Measurements from ENCODE around the gene GMPR. TPM values are rescaled to one million over a fixed set of nuclear protein-coding genes. Genes with fewer than 3 reads are reported as not detected.

GMPR gene
- total RNA-seq, 4 donors from 2014 or later, result 3.2 to 6.8 (median 4.8) TPM

- no peak for TF ChIP-seq CTCF (IDR thresholded peaks at IDR 0.05; ENCODE audit: low read depth)
These were observed 38.0 kb upstream of the GMPR start for GRCh38 chr6:16200321-16200883.

- TF ChIP-seq CTCF (IDR thresholded peaks at IDR 0.05; ENCODE audit: low read depth), result no peak
These were observed 36.7 kb upstream of the GMPR start for GRCh38 chr6:16201706-16202105.

GRCh38 chr6:16204653-16205376 lies 33.6 kb upstream of the GMPR start:
- no peak for TF ChIP-seq CTCF (IDR thresholded peaks at IDR 0.05; ENCODE audit: low read depth)

GRCh38 chr6:16205377-16206144 lies 32.8 kb upstream of the GMPR start:
- no peak for TF ChIP-seq CTCF (IDR thresholded peaks at IDR 0.05; ENCODE audit: low read depth)

- TF ChIP-seq CTCF (IDR thresholded peaks at IDR 0.05; ENCODE audit: low read depth), result no peak
These were observed 31.8 kb upstream of the GMPR start for GRCh38 chr6:16206595-16207037.

- TF ChIP-seq CTCF (IDR thresholded peaks at IDR 0.05; ENCODE audit: low read depth), result no peak
These were observed 29.4 kb upstream of the GMPR start for GRCh38 chr6:16208989-16209388.

- no peak for TF ChIP-seq CTCF (IDR thresholded peaks at IDR 0.05; ENCODE audit: low read depth)
These were observed 28.8 kb upstream of the GMPR start for GRCh38 chr6:16209539-16209938.
